K562 (cell line): ENCODE measurements around the gene ACP6. TPM values are rescaled to one million over a fixed set of nuclear protein-coding genes. Genes with fewer than 3 reads are reported as not detected.
A peak's percentile ranks its signal among the peaks of the same experiment; 100 is the strongest.

ENCODE experiments used
- ATAC-seq: fragments of 200-7000 bp; cut with Tn5 transposase; 3 replicates; pipeline ENCODE4 v1.9.1; 2020; ENCODE audit warnings: moderate library complexity
- BruUV-seq: library from RNA; stranded (reverse); fragments of 400-500 nt; replicated peaks from 2 replicates; lab custom pipeline; 2021; lab: Mats Ljungman, UMichigan
- CTCF ChIA-PET: fragments of 300-600 bp; formaldehyde crosslinking; extraction: SDS; loops from one replicate; lab custom pipeline; 2021; ENCODE audit warnings: low intra/inter-chr PET ratio; lab: Yijun Ruan, JAX
- POLR2A ChIA-PET: fragments of 300-600, 350-650 bp; sonication (Branson Sonifier 250); formaldehyde crosslinking; extraction: SDS; loops from one replicate; lab custom pipeline; 2021; ENCODE audit warnings: antibody characterized with exemption, inconsistent platforms; lab: Yijun Ruan, JAX
- DNase-seq, 4 experiments: peaks; one replicate each; pipeline versions ENCODE4 v3.0.0 to v3.0.0-alpha.2; 2011 to 2018; ENCODE audit warnings: low spot score in 3 of 4, mixed read lengths in 3 of 4; ENCODE audit errors: extremely low read depth in 1 of 4
- FAIRE-seq: peaks from 2 replicates; lab custom pipeline; 2011; peaks lifted over from hg19 to GRCh38; lab: Jason Lieb, UNC
- H2AFZ ChIP-seq: 2 replicates; pipeline ENCODE4 v1.6.0; 2011; ENCODE audit warnings: low read depth, low read length, control low read depth, inconsistent platforms
- H3K27ac ChIP-seq: fragments of 200-600 bp; 3 replicates; pipeline ENCODE4 v1.8.0; 2011; ENCODE audit warnings: low read depth, mild to moderate bottlenecking, control low read depth, inconsistent platforms, low read length, moderate library complexity, mixed read lengths; ENCODE audit errors: extremely low read depth
- H3K27me3 ChIP-seq, 2 experiments: fragments of 300-600 bp in 1 of 2; 2 replicates in 1 of 2; 3 replicates in 1 of 2; pipeline versions ENCODE4 v1.6.0 to v1.8.0; 2011; ENCODE audit warnings: inconsistent platforms in 2 of 2, low read length in 2 of 2, mild to moderate bottlenecking in 1 of 2, mixed read lengths in 1 of 2, moderate library complexity in 1 of 2; ENCODE audit not compliant: control insufficient read depth in 2 of 2, insufficient read depth in 2 of 2
- H3K36me3 ChIP-seq: fragments of 300-600 bp; 3 replicates; pipeline ENCODE4 v1.8.0; 2011; ENCODE audit warnings: mild to moderate bottlenecking, low read length, inconsistent platforms; ENCODE audit not compliant: control insufficient read depth, insufficient read depth
- H3K4me1 ChIP-seq, 2 experiments: fragments of 200-600 bp in 1 of 2; replicated peaks in 1 of 2; 2 replicates in 1 of 2; 3 replicates in 1 of 2; pipeline versions ENCODE4 v1.5.1 to v1.8.0; 2011; ENCODE audit warnings: inconsistent platforms in 2 of 2, low read length in 2 of 2, mild to moderate bottlenecking in 1 of 2, mixed read lengths in 1 of 2, moderate library complexity in 1 of 2; ENCODE audit not compliant: control insufficient read depth in 2 of 2, insufficient read depth in 2 of 2
- H3K4me2 ChIP-seq: 2 replicates; pipeline ENCODE4 v1.6.1; 2011; ENCODE audit warnings: low read length, control low read depth, inconsistent platforms, mixed read lengths; ENCODE audit not compliant: insufficient read depth
- H3K4me3 ChIP-seq: fragments of 200-600 bp; sonication (generic), shearing (Covaris generic); 2 replicates; pipeline ENCODE4 v1.5.1; 2016; ENCODE audit warnings: control low read depth, inconsistent platforms
- H3K79me2 ChIP-seq: fragments of 200-600 bp; 3 replicates; pipeline ENCODE4 v1.8.0; 2011; ENCODE audit warnings: low read length, inconsistent platforms; ENCODE audit not compliant: control insufficient read depth, insufficient read depth
- H3K9ac ChIP-seq, 2 experiments: 2 replicates each; pipeline versions ENCODE4 v1.6.0 to v1.6.1; 2011; ENCODE audit warnings: low read depth in 2 of 2, low read length in 2 of 2, control low read depth in 1 of 2, inconsistent platforms in 1 of 2, mild to moderate bottlenecking in 1 of 2, mixed read lengths in 1 of 2; ENCODE audit not compliant: insufficient read depth in 1 of 2
- H3K9me1 ChIP-seq: one replicate; pipeline ENCODE4 v1.6.0; 2011; ENCODE audit warnings: inconsistent platforms, mild to moderate bottlenecking, low read length, moderate library complexity; ENCODE audit not compliant: control insufficient read depth, insufficient read depth
- H3K9me3 ChIP-seq: replicated peaks from 2 replicates; pipeline ENCODE4 v1.5.1; 2011; ENCODE audit warnings: low read depth, low read length, inconsistent platforms; ENCODE audit not compliant: control insufficient read depth, insufficient read depth
- H4K20me1 ChIP-seq: replicated peaks from 2 replicates; pipeline ENCODE4 v1.6.1; 2011; ENCODE audit warnings: low read length, inconsistent platforms, mixed read lengths; ENCODE audit not compliant: control insufficient read depth, insufficient read depth
- JUND ChIP-seq, 2 experiments: IDR thresholded peaks; 2 replicates in 1 of 2; 3 replicates in 1 of 2; pipeline ENCODE4 v1.6.1; 2011; ENCODE audit warnings: borderline replicate concordance in 2 of 2, low read depth in 2 of 2, low read length in 2 of 2, improper control_type of control experiment in 1 of 2, missing biosample characterization in 1 of 2, missing genetic modification characterization in 1 of 2, missing genetic modification reagents in 1 of 2
- MAZ ChIP-seq, 2 experiments: fragments of 450-650 bp in 1 of 2; sonication (generic) in 1 of 2; formaldehyde crosslinking; IDR thresholded peaks in 1 of 2; conservative IDR thresholded peaks in 1 of 2; 2 replicates each; pipeline versions ENCODE4 v1.4.0 to v1.5.0; 2020; ENCODE audit warnings: mild to moderate bottlenecking in 1 of 2, missing genetic modification reagents in 1 of 2
- MEF2A ChIP-seq: IDR thresholded peaks from 2 replicates; pipeline ENCODE4 v1.6.1; 2011; ENCODE audit warnings: low read depth, mild to moderate bottlenecking, low read length, moderate library complexity; ENCODE audit not compliant: control insufficient read depth
- NEUROD1 ChIP-seq: fragments of 150-350 bp; IDR thresholded peaks from 2 replicates; pipeline ENCODE4 v1.6.1; 2014; ENCODE audit warnings: borderline replicate concordance, low read length, low read depth; ENCODE audit not compliant: partially characterized antibody
- PURB ChIP-seq: sonication (generic); formaldehyde crosslinking; IDR thresholded peaks from 2 replicates; pipeline ENCODE4 v1.9.0; 2021; ENCODE audit warnings: low read depth, mild to moderate bottlenecking, missing genetic modification reagents
- ZBTB7A ChIP-seq: IDR thresholded peaks from 2 replicates; pipeline ENCODE4 v1.6.1; 2011; ENCODE audit warnings: low read depth, mild to moderate bottlenecking, low read length, moderate library complexity, borderline replicate concordance; ENCODE audit not compliant: control insufficient read depth
- WGBS: fragments of 100-300 bp; shearing (Covaris generic); methylation state at CpG from one replicate; pipeline ENCODE4 v1.1.6; 2016; ENCODE audit warnings: low coverage, mixed read lengths; ENCODE audit not compliant: insufficient coverage; ENCODE audit errors: missing lambda C conversion rate; 5-methylcytosine and 5-hydroxymethylcytosine counted together
- in situ Hi-C: fragments of 300-500 bp; cut with MboI; formaldehyde crosslinking; loops from 4 replicates; pipeline ENCODE4 v1.15.0; 2018; ENCODE audit warnings: inconsistent platforms, mixed read lengths
- intact Hi-C: fragments of 100-400 bp; cut with micrococcal nuclease; formaldehyde crosslinking; loops from 2 replicates; pipeline ENCODE4 v1.14.2; 2022
- polyA plus RNA-seq, 8 experiments: library from polyadenylated mRNA; depleted of rRNA in 4 of 8; stranded (reverse) in 5 of 8; unstranded in 3 of 8; fragments of >200 nt; fragmentation: Nextera tagmentation in 2 of 8; fragmentation: Illumina TruSeq in 1 of 8; extraction: Ambion mirVana in 2 of 8; extraction: Trizol in 1 of 8; gene quantifications; 2 replicates each; pipeline versions ENCODE4 v1.2.1 to v1.2.3, GENCODE V29; 2011 to 2014; ENCODE audit warnings: inconsistent platforms in 1 of 8, missing spikeins in 1 of 8
- total RNA-seq, 7 experiments: library from RNA; depleted of rRNA in 6 of 7; stranded (reverse); fragments of >200 nt in 6 of 7; fragmentation: Illumina TruSeq in 2 of 7; extraction: Trizol in 2 of 7; gene quantifications; 2 replicates each; pipeline versions ENCODE4 v1.2.1 to v1.2.3, GENCODE V29; 2011 to 2021; ENCODE audit warnings: low replicate concordance in 1 of 7
- TF ChIP-seq, protein P1 (sequence below), 2 experiments: fragments of 450-650 bp; formaldehyde crosslinking in 1 of 2; IDR thresholded peaks; 2 replicates each; pipeline versions ENCODE4 v1.4.0 to v1.6.1; 2014 to 2020; ENCODE audit warnings: mild to moderate bottlenecking in 2 of 2, borderline replicate concordance in 1 of 2, low read depth in 1 of 2

ACP6 gene
- total and polyA plus RNA-seq, 9 of the 15 experiments (the other 6 are each of a cell fraction or from before 2014, with no cell fraction given): 0.05 to 1.4 (median 0.49) TPM

DNA sequence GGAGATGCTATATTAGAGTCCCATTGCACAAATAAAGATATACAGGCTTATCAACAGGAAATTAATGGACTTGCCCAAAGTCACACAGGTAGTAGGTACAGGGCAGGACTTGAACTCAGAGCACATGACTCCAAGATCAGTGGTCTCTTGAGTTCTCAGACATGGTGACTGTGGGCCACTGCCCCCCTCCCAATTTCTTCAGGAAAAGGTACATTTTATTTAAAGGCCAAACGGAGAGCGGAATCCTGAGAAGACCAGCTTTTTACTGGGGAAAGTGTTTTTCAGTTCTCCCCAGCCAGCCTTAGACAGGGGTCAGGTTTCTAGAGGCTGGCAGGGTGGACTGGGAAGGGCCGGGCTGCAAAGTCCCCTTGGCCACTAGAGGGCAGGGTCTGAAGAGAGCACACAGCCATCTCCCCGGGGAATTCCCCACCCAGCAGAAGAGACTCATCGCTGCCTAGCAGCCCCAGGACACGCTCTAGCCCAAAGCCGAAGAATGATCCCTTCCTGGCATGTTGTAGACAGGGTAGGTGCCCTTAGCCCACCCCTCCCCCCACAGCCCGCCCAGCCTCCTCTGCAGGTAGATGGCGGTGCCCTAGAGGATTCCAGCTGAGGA, 29.7 kb downstream of the ACP6 start:
- Histone ChIP-seq H3K4me3 (no peak overlapping the region), H3K79me2 (no peaks in the 10 kb centered on the region), H3K27me3 (0 out of 5 replicates have a peak, but pooled peaks cover 0 to 2% of the 10 kb centered on the region in 2 experiments), H3K9me1 (no peaks in the 10 kb centered on the region), H3K9me3 (no peaks in the 10 kb centered on the region), H3K9ac (no peak overlapping the region), H3K4me2 (no peak overlapping the region; the same call in 1 of the 2 replicates), H3K4me1 (peaks cover 0 to 12% of the 10 kb centered on the region in 2 experiments; a peak in 2 of 5 replicates), H3K36me3 (no peaks in the 10 kb centered on the region), H3K27ac (no peak overlapping the region), H2AFZ (peak overlapping the region; percentile 74), H4K20me1 (no peaks in the 10 kb centered on the region)
- in situ Hi-C loops: no loop called here
- 2% methylated on average over 6 of the region's 9 CpGs for whole genome bisulfite sequencing
- ChIA-PET POLR2A (no interaction called here), CTCF (interaction anchor here (1.1 to 2.1 kb wide), 3 partner anchors 145 to 367 kb away, joined by 3 to 13 read pairs (median 5); no protein-coding TSS in a partner anchor)
- peak; percentile 83 for FAIRE-seq
- BruUV-seq: no TSS peak
- DNase-seq: peak; percentile 78 to 83 (median 80)
- intact Hi-C loops: loop anchor here (2.0 to 5.0 kb wide), 4 partner anchors 62 to 368 kb away; no protein-coding TSS in a partner anchor
- peak; percentile 100 for ATAC-seq
- peak; percentile 43 for TF ChIP-seq NEUROD1
- no peak for TF ChIP-seq MEF2A
- no peak for TF ChIP-seq PURB
- TF ChIP-seq, protein P1, sequence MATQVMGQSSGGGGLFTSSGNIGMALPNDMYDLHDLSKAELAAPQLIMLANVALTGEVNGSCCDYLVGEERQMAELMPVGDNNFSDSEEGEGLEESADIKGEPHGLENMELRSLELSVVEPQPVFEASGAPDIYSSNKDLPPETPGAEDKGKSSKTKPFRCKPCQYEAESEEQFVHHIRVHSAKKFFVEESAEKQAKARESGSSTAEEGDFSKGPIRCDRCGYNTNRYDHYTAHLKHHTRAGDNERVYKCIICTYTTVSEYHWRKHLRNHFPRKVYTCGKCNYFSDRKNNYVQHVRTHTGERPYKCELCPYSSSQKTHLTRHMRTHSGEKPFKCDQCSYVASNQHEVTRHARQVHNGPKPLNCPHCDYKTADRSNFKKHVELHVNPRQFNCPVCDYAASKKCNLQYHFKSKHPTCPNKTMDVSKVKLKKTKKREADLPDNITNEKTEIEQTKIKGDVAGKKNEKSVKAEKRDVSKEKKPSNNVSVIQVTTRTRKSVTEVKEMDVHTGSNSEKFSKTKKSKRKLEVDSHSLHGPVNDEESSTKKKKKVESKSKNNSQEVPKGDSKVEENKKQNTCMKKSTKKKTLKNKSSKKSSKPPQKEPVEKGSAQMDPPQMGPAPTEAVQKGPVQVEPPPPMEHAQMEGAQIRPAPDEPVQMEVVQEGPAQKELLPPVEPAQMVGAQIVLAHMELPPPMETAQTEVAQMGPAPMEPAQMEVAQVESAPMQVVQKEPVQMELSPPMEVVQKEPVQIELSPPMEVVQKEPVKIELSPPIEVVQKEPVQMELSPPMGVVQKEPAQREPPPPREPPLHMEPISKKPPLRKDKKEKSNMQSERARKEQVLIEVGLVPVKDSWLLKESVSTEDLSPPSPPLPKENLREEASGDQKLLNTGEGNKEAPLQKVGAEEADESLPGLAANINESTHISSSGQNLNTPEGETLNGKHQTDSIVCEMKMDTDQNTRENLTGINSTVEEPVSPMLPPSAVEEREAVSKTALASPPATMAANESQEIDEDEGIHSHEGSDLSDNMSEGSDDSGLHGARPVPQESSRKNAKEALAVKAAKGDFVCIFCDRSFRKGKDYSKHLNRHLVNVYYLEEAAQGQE (IDR thresholded peaks at IDR 0.05; ENCODE audit: borderline replicate concordance): peak; percentile 46; the same call in 1 of the 2 replicates
- TF ChIP-seq, protein P1 (CRISPR knock-in tag; IDR thresholded peaks at IDR 0.05; ENCODE audit: low read depth): no peak
- 0 out of 4 replicates have a peak, but pooled peaks of 1 of the 2 experiments have one; percentile 31 for TF ChIP-seq MAZ (CRISPR knock-in tag; conservative IDR thresholded peaks at IDR 0.05 in 1 of 2, IDR thresholded peaks at IDR 0.05 in 1 of 2)
- 0 out of 2 replicates have a peak, but pooled peaks have one; percentile 28 for TF ChIP-seq JUND (IDR thresholded peaks at IDR 0.05; ENCODE audit: borderline replicate concordance, low read depth, low read length)
- TF ChIP-seq JUND (tag; IDR thresholded peaks at IDR 0.05; ENCODE audit: borderline replicate concordance, low read depth, low read length): no peak
- peak; percentile 27; the same call in 1 of the 2 replicates for TF ChIP-seq ZBTB7A
